Osteocyte (in vitro differentiated cells): ENCODE data around the gene ACTA1. TPM values are rescaled to one million over a fixed set of nuclear protein-coding genes. Genes with fewer than 3 reads are reported as not detected.
"Not testable (repeated sequence)": the region's sequence is repeated elsewhere in the genome, so short reads cannot be mapped to it uniquely, and the experiment has no call there.

Experiments used
- DNase-seq: peaks from one replicate; pipeline ENCODE4 v3.0.0; 2021; ENCODE audit warnings: mixed read lengths; ENCODE audit not compliant: unreplicated experiment; ENCODE audit errors: extremely low spot score
- H3K27ac Mint-ChIP-seq: one replicate; pipeline ENCODE4 v1.8.0; 2021; ENCODE audit warnings: mild to moderate bottlenecking, mixed read lengths; ENCODE audit not compliant: unreplicated experiment
- H3K27me3 Mint-ChIP-seq: one replicate; pipeline ENCODE4 v1.8.0; 2021; ENCODE audit warnings: mixed read lengths; ENCODE audit not compliant: unreplicated experiment
- H3K36me3 Mint-ChIP-seq: one replicate; pipeline ENCODE4 v1.8.0; 2021; ENCODE audit warnings: mixed read lengths; ENCODE audit not compliant: unreplicated experiment
- H3K4me1 Mint-ChIP-seq: one replicate; pipeline ENCODE4 v1.8.0; 2021; ENCODE audit warnings: mixed read lengths; ENCODE audit not compliant: unreplicated experiment
- H3K4me3 Mint-ChIP-seq: one replicate; pipeline ENCODE4 v1.8.0; 2021; ENCODE audit warnings: mild to moderate bottlenecking, moderate library complexity, mixed read lengths; ENCODE audit not compliant: unreplicated experiment
- H3K9me3 Mint-ChIP-seq: one replicate; pipeline ENCODE4 v1.8.0; 2021; ENCODE audit warnings: mixed read lengths; ENCODE audit not compliant: unreplicated experiment
- total RNA-seq: library from RNA; stranded (reverse); gene quantifications from 2 replicates; pipeline ENCODE4 v1.2.1, GENCODE V29; 2021
- TF ChIP-seq, protein P1 (sequence below): fragments of 200-600 bp; sonication (generic); IDR thresholded peaks from 2 replicates; pipeline ENCODE4 v1.5.0; 2021; ENCODE audit warnings: antibody characterized with exemption, mild to moderate bottlenecking, moderate library complexity

Gene ACTA1
- total RNA-seq, 1 donor from 2014 or later: not detected

GRCh38 chr1:229408458-229409037 is 25.3 kb downstream of the ACTA1 start:
- H3K27ac Mint-ChIP-seq: no peak overlapping the region
- H3K36me3 Mint-ChIP-seq: no peaks in the 10 kb centered on the region
- H3K27me3 Mint-ChIP-seq: peaks cover 20% of the 10 kb centered on the region
- no peak overlapping the region for H3K4me3 Mint-ChIP-seq
- peaks cover 37% of the 10 kb centered on the region for H3K4me1 Mint-ChIP-seq
- TF ChIP-seq, protein P1, sequence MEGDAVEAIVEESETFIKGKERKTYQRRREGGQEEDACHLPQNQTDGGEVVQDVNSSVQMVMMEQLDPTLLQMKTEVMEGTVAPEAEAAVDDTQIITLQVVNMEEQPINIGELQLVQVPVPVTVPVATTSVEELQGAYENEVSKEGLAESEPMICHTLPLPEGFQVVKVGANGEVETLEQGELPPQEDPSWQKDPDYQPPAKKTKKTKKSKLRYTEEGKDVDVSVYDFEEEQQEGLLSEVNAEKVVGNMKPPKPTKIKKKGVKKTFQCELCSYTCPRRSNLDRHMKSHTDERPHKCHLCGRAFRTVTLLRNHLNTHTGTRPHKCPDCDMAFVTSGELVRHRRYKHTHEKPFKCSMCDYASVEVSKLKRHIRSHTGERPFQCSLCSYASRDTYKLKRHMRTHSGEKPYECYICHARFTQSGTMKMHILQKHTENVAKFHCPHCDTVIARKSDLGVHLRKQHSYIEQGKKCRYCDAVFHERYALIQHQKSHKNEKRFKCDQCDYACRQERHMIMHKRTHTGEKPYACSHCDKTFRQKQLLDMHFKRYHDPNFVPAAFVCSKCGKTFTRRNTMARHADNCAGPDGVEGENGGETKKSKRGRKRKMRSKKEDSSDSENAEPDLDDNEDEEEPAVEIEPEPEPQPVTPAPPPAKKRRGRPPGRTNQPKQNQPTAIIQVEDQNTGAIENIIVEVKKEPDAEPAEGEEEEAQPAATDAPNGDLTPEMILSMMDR: no peak
- no peaks in the 10 kb centered on the region for H3K9me3 Mint-ChIP-seq
- no peak for DNase-seq

- Mint-ChIP-seq H3K4me3 (peak overlapping the region; percentile 62), H3K4me1 (peaks cover 37% of the 10 kb centered on the region), H3K36me3 (no peaks in the 10 kb centered on the region), H3K27ac (no peak overlapping the region), H3K9me3 (no peaks in the 10 kb centered on the region), H3K27me3 (peaks cover 23% of the 10 kb centered on the region)
- DNase-seq: no peak
- TF ChIP-seq, protein P1: no peak
Measured at GRCh38 chr1:229407206-229408026, 26.5 kb downstream of the ACTA1 start.

DNA sequence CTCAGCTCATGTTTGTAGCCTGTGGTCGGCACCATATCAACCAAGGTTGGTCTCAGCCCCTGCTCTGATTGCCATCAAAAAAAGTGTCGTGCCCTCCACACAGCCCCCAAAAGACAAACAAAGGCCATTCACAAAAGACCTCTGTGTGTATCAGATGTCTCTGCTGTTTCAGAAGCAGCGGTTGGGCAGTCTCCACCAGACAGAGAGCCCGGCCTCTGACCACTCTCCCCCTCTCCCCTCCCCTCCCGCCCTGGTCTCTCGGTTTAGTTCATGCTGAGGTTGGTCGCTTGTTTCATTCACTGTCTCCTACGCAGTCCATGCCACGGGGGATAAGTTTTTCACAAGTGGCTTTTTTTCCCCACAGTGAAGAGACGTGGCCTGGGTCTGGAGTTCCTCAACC is 27.1 kb downstream of the ACTA1 start:
- Mint-ChIP-seq H3K9me3 (no peaks in the 10 kb centered on the region), H3K27ac (no peak overlapping the region), H3K4me3 (peak overlapping the region; percentile 62), H3K4me1 (peaks cover 35% of the 10 kb centered on the region), H3K36me3 (no peaks in the 10 kb centered on the region), H3K27me3 (peaks cover 27% of the 10 kb centered on the region)
- no peak for DNase-seq
- TF ChIP-seq, protein P1: no peak

GRCh38 chr1:229403573-229403972 is 30.3 kb downstream of the ACTA1 start:
- H3K36me3 Mint-ChIP-seq: no peaks in the 10 kb centered on the region
- H3K4me3 Mint-ChIP-seq: no peak overlapping the region
- TF ChIP-seq, protein P1: no peak
- DNase-seq: no peak
- H3K27ac Mint-ChIP-seq: no peak overlapping the region
- peaks cover 43% of the 10 kb centered on the region for H3K27me3 Mint-ChIP-seq
- peaks cover 16% of the 10 kb centered on the region for H3K4me1 Mint-ChIP-seq
- no peaks in the 10 kb centered on the region for H3K9me3 Mint-ChIP-seq

DNA sequence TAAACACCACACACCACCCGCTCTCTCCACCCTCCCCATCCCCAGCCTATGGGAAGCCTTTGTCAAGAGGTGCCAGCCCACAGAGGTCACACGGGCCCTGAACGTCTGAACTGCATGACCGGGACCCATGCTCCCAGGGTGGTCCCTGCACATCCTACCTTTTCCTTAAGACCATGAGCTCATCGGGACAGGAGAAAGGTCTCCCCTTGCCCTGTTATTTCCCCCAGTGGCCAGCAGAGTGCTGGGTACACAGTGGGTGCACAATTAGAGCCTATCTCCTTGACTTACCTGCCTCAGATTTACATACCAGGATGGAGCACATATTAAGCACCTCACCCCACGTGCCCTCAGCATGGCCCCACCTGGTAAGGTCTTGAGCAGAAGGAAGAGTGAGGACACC is 30.9 kb downstream of the ACTA1 start:
- DNase-seq: no peak
- TF ChIP-seq, protein P1: no peak
- Mint-ChIP-seq H3K9me3 (no peaks in the 10 kb centered on the region), H3K36me3 (no peaks in the 10 kb centered on the region), H3K27ac (no peak overlapping the region), H3K4me1 (peaks cover 10% of the 10 kb centered on the region), H3K4me3 (no peak overlapping the region), H3K27me3 (peaks cover 46% of the 10 kb centered on the region)

- not testable (repeated sequence) for DNase-seq, H3K27ac Mint-ChIP-seq, H3K4me1 Mint-ChIP-seq, H3K9me3 Mint-ChIP-seq, H3K36me3 Mint-ChIP-seq, H3K4me3 Mint-ChIP-seq
- peaks cover 46% of the 10 kb centered on the region for H3K27me3 Mint-ChIP-seq
Measured at GRCh38 chr1:229402329-229402728, 31.6 kb downstream of the ACTA1 start.
